Endothelial cell of umbilical vein (primary cell): ENCODE results near the gene TEKT1. TPM values are rescaled to one million over a fixed set of nuclear protein-coding genes. Genes with fewer than 3 reads are reported as not detected.

ENCODE experiments used
- BruUV-seq: library from RNA; stranded (reverse); fragments of 400-500 nt; replicated peaks from 2 replicates; lab custom pipeline; 2021; lab: Mats Ljungman, UMichigan
- CTCF ChIA-PET: fragments of 300-600, 350-600 bp; sonication (Branson Sonifier 250); formaldehyde crosslinking; loops from one replicate; lab custom pipeline; 2021; ENCODE audit warnings: antibody characterized with exemption, inconsistent platforms; lab: Charles Lee
- POLR2A ChIA-PET: fragments of 300-600, 350-600 bp; sonication (Branson Sonifier 250); formaldehyde crosslinking; loops from one replicate; lab custom pipeline; 2021; ENCODE audit warnings: antibody characterized with exemption, inconsistent platforms; lab: Charles Lee
- DNase-seq: peaks from one replicate; pipeline ENCODE4 v3.0.0-alpha.2; 2011; ENCODE audit warnings: low read depth, low spot score
- FAIRE-seq: peaks from 2 replicates; lab custom pipeline; 2011; peaks lifted over from hg19 to GRCh38; lab: Jason Lieb, UNC
- H2AFZ ChIP-seq: 2 replicates; pipeline ENCODE4 v1.6.0; 2012; ENCODE audit warnings: low read depth, low read length, control low read depth, inconsistent platforms
- H3K27ac ChIP-seq: 2 replicates; pipeline ENCODE4 v1.5.1; 2011; ENCODE audit warnings: low read depth, mild to moderate bottlenecking, control low read depth, low read length, moderate library complexity; ENCODE audit not compliant: insufficient read depth
- H3K27me3 ChIP-seq, 2 experiments: 2 replicates each; pipeline versions ENCODE4 v1.6.0 to v1.6.1; 2011; ENCODE audit warnings: low read length in 2 of 2, mixed read lengths in 1 of 2; ENCODE audit not compliant: control insufficient read depth in 2 of 2, insufficient read depth in 2 of 2
- H3K36me3 ChIP-seq, 2 experiments: 2 replicates in 1 of 2; 3 replicates in 1 of 2; pipeline ENCODE4 v1.5.1; 2011; ENCODE audit warnings: low read length in 2 of 2, mild to moderate bottlenecking in 1 of 2, moderate library complexity in 1 of 2; ENCODE audit not compliant: control insufficient read depth in 2 of 2, insufficient read depth in 2 of 2; ENCODE audit errors: extremely low read depth in 1 of 2
- H3K4me1 ChIP-seq: 3 replicates; pipeline ENCODE4 v1.5.1; 2011; ENCODE audit warnings: mild to moderate bottlenecking, low read length; ENCODE audit not compliant: control insufficient read depth, insufficient read depth; ENCODE audit errors: extremely low read depth
- H3K4me2 ChIP-seq: 2 replicates; pipeline ENCODE4 v1.6.1; 2011; ENCODE audit warnings: low read length, control low read depth, mixed read lengths; ENCODE audit not compliant: insufficient read depth
- H3K4me3 ChIP-seq, 3 experiments: fragments of 200-600 bp in 1 of 3; sonication (generic), shearing (Covaris generic) in 1 of 3; replicated peaks in 1 of 3; 2 replicates each; pipeline ENCODE4 v1.5.1; 2011 to 2016; ENCODE audit warnings: control low read depth in 3 of 3, low read length in 3 of 3, mild to moderate bottlenecking in 2 of 3, inconsistent platforms in 1 of 3, low read depth in 1 of 3, moderate library complexity in 1 of 3; ENCODE audit not compliant: insufficient read depth in 1 of 3
- H3K79me2 ChIP-seq: 2 replicates; pipeline ENCODE4 v1.6.0; 2012; ENCODE audit warnings: low read length, inconsistent platforms; ENCODE audit not compliant: control insufficient read depth, insufficient read depth
- H3K9ac ChIP-seq: replicated peaks from 2 replicates; pipeline ENCODE3; 2011; ENCODE audit warnings: low read length, control low read depth; ENCODE audit not compliant: insufficient read depth; ENCODE audit errors: extremely low read depth
- H3K9me1 ChIP-seq: replicated peaks from 3 replicates; pipeline ENCODE4 v1.6.0; 2011; ENCODE audit warnings: mild to moderate bottlenecking, low read length; ENCODE audit not compliant: control insufficient read depth, insufficient read depth; ENCODE audit errors: extremely low read depth
- H3K9me3 ChIP-seq: replicated peaks from 2 replicates; pipeline ENCODE4 v1.5.1; 2012; ENCODE audit warnings: low read length, inconsistent platforms; ENCODE audit not compliant: control insufficient read depth, insufficient read depth
- H4K20me1 ChIP-seq: replicated peaks from 2 replicates; pipeline ENCODE3; 2011; ENCODE audit warnings: mild to moderate bottlenecking, low read length; ENCODE audit not compliant: control insufficient read depth, insufficient read depth; ENCODE audit errors: extremely low read depth
- EZH2 ChIP-seq: IDR thresholded peaks from 2 replicates; pipeline ENCODE4 v1.6.1; 2012; ENCODE audit warnings: borderline replicate concordance, low read depth, mild to moderate bottlenecking, moderate library complexity, low read length, inconsistent platforms; ENCODE audit not compliant: severe bottlenecking
- FOS ChIP-seq: IDR thresholded peaks from 2 replicates; pipeline ENCODE4 v1.6.1; 2011; ENCODE audit warnings: mild to moderate bottlenecking, low read length, moderate library complexity, borderline replicate concordance; ENCODE audit not compliant: insufficient read depth
- GATA2 ChIP-seq: IDR thresholded peaks from 2 replicates; pipeline ENCODE4 v1.7.0; 2011; ENCODE audit warnings: low read depth, mild to moderate bottlenecking, moderate library complexity, mixed read lengths, low read length; ENCODE audit not compliant: insufficient read length, insufficient read depth
- JUN ChIP-seq: IDR thresholded peaks from 2 replicates; pipeline ENCODE4 v1.6.1; 2011; ENCODE audit warnings: borderline replicate concordance, low read depth; ENCODE audit not compliant: insufficient read length, insufficient read depth
- MYC ChIP-seq: IDR thresholded peaks from one replicate; pipeline ENCODE4 v1.6.1; 2011; ENCODE audit warnings: mild to moderate bottlenecking, low read depth, low read length
- POLR2A ChIP-seq: IDR thresholded peaks from 2 replicates; pipeline ENCODE4 v1.6.1; 2012; ENCODE audit warnings: low read depth, mild to moderate bottlenecking, control low read depth, low read length
- POLR2AphosphoS5 ChIP-seq: IDR thresholded peaks from 2 replicates; pipeline ENCODE4 v1.6.1; 2012; ENCODE audit warnings: low read depth, mild to moderate bottlenecking, control low read depth, low read length, moderate library complexity; ENCODE audit not compliant: insufficient read depth
- dilution Hi-C: fragments of 300-500 bp; cut with MboI; formaldehyde crosslinking; loops from one replicate; pipeline ENCODE4 v1.15.0; 2019; ENCODE audit warnings: low sequenced_read_pairs; ENCODE audit not compliant: extremely low pct_ligation_motif_present
- intact Hi-C: fragments of 100-400 bp; cut with micrococcal nuclease; formaldehyde crosslinking; loops from one replicate; pipeline ENCODE4 v1.10.0; 2022
- polyA plus RNA-seq, 4 experiments: library from polyadenylated mRNA; depleted of rRNA in 3 of 4; stranded (reverse) in 3 of 4; unstranded in 1 of 4; fragments of >200 nt; gene quantifications; 2 replicates each; pipeline versions ENCODE4 v1.2.1 to v1.2.3, GENCODE V29; 2011 to 2012; ENCODE audit warnings: missing spikeins in 1 of 4
- total RNA-seq: library from RNA; stranded (reverse); gene quantifications from 2 replicates; pipeline ENCODE4 v1.2.3, GENCODE V29; 2021
- TF ChIP-seq, protein P1 (sequence below): IDR thresholded peaks from 2 replicates; pipeline ENCODE4 v1.6.1; 2011; ENCODE audit not compliant: insufficient read depth, insufficient read length
- TF ChIP-seq, protein P2 (sequence below), 2 donors: IDR thresholded peaks; 1 replicate in 1 of 2; 2 replicates in 1 of 2; pipeline ENCODE4 v1.5.1; 2011; ENCODE audit warnings: low read length in 2 of 2, mild to moderate bottlenecking in 2 of 2, moderate library complexity in 2 of 2, control low read depth in 1 of 2, inconsistent platforms in 1 of 2, low read depth in 1 of 2; ENCODE audit not compliant: insufficient read depth in 1 of 2; ENCODE audit errors: extremely low read depth in 1 of 2

The TEKT1 gene
- total and polyA plus RNA-seq, 2 donors (not counting 3 experiments of a cell fraction or from before 2014, with no cell fraction given): not detected

DNA sequence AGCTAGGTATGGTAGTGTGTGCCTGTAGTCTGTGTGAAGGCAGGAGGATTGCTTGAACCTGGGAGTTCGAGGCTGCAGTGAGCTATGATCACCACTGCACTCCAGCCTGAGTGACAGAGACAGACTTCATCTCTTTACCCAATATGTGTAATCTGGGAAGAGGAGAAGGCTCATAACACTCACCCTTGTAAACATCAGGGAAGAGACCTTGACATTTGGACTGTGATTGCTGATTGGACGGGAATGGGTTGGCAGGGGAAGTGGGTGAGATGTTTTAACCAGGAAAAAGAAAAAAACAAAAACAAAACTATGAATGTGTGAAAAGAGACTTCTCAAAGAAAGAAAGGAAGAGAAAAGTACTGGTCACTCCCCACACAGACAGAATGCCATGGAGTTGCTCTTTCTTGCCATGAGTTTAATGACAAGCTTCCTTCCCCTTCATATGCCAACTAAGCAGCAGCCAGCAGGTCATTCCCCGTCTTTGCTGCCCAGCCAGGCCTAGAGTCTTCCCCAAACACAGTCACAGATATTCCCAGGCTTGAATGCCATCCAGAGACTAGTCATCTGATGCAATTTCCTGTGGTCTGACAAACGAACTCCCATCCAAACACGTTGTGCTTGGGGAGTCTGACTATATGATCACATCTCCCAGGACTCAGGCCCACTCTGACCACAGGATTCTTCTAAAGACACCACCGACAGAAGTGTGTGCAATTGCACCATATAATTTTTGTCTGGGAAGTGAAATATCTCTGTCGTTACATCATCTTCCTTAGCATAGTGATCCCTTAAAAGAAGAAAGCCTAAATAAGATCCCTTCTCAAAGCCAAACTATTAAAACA, 79.2 kb downstream of the TEKT1 start:
- ChIA-PET CTCF (interaction anchor here (1.0 to 5.8 kb wide), 7 partner anchors 9 to 159 kb away, joined by 3 to 81 read pairs (median 3); no protein-coding TSS in a partner anchor), POLR2A (no interaction called here)
- Histone ChIP-seq H3K36me3 (no peaks in the 10 kb centered on the region), H3K79me2 (no peaks in the 10 kb centered on the region), H3K27me3 (no peaks in the 10 kb centered on the region), H3K4me2 (peak overlapping the region; percentile 65), H2AFZ (peak overlapping the region; percentile 25), H3K9me3 (no peaks in the 10 kb centered on the region), H3K27ac (peak overlapping the region; percentile 96), H4K20me1 (no peaks in the 10 kb centered on the region), H3K4me3 (no peak overlapping the region), H3K9ac (peak overlapping the region; percentile 77), H3K4me1 (peaks cover 36% of the 10 kb centered on the region), H3K9me1 (no peaks in the 10 kb centered on the region)
- TF ChIP-seq, protein P1, sequence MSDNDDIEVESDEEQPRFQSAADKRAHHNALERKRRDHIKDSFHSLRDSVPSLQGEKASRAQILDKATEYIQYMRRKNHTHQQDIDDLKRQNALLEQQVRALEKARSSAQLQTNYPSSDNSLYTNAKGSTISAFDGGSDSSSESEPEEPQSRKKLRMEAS: no peak
- TF ChIP-seq GATA2: no peak
- peak; percentile 45 for TF ChIP-seq POLR2A
- TF ChIP-seq EZH2: no peak
- TF ChIP-seq, protein P2, sequence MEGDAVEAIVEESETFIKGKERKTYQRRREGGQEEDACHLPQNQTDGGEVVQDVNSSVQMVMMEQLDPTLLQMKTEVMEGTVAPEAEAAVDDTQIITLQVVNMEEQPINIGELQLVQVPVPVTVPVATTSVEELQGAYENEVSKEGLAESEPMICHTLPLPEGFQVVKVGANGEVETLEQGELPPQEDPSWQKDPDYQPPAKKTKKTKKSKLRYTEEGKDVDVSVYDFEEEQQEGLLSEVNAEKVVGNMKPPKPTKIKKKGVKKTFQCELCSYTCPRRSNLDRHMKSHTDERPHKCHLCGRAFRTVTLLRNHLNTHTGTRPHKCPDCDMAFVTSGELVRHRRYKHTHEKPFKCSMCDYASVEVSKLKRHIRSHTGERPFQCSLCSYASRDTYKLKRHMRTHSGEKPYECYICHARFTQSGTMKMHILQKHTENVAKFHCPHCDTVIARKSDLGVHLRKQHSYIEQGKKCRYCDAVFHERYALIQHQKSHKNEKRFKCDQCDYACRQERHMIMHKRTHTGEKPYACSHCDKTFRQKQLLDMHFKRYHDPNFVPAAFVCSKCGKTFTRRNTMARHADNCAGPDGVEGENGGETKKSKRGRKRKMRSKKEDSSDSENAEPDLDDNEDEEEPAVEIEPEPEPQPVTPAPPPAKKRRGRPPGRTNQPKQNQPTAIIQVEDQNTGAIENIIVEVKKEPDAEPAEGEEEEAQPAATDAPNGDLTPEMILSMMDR (IDR thresholded peaks at IDR 0.05; ENCODE audit: extremely low read depth in 1 of 2, insufficient read depth in 1 of 2, low read depth in 1 of 2, low read length in 2 of 2): no peak
- TF ChIP-seq FOS: peak; percentile 58
- peak; percentile 66 for TF ChIP-seq POLR2AphosphoS5
- TF ChIP-seq JUN: peak; percentile 46
- TF ChIP-seq MYC: no peak
- DNase-seq: peak; percentile 96
- dilution Hi-C loops: no loop called here
- peak; percentile 90 for FAIRE-seq
- TSS peak; percentile 80 for BruUV-seq
- intact Hi-C loops: loop anchor here (2.0 kb wide), 3 partner anchors 101 to 271 kb away; partner anchors contain the start of genes BCL6B, C17orf100, MED31 and RNASEK
